Stimulated activated CD4-positive, alpha-beta T cell treated with anti-CD3 and anti-CD28 coated beads, Interleukin-1b, Interleukin-23, amount 100 ng/mL, for 4 hours (primary cell): ENCODE results near the gene KIAA0825.

Experiments
- DNase-seq, 2 donors: peaks; one replicate each; pipeline ENCODE4 v3.0.0-alpha.2; 2020; ENCODE audit warnings: low read depth in 2 of 2

The KIAA0825 gene

DNA sequence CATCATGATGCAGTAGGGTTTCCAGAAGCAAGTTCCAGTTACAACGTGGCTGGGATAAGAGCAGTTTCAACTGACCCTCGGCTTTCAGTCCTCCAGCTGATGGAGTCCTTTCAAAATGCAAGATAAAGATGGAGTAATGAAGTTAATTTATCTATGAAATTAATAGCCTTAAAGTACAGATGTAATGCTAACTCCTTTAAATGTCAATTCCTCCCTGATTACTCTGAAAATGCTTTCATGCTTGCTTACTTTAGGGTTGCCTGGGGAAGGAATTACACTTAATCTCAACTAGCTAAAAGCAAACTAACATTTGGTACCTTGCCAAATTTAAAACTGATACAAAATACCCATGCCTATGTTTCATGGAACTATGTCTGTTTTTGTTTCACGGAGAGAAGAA is 178.4 kb downstream of the KIAA0825 start:
- DNase-seq, result no peak

GRCh38 chr5:94433397-94434163 is 184.8 kb downstream of the KIAA0825 start:
- no peak for DNase-seq

- no peak for DNase-seq
Observed at GRCh38 chr5:94432499-94432898, 185.9 kb downstream of the KIAA0825 start.

DNA sequence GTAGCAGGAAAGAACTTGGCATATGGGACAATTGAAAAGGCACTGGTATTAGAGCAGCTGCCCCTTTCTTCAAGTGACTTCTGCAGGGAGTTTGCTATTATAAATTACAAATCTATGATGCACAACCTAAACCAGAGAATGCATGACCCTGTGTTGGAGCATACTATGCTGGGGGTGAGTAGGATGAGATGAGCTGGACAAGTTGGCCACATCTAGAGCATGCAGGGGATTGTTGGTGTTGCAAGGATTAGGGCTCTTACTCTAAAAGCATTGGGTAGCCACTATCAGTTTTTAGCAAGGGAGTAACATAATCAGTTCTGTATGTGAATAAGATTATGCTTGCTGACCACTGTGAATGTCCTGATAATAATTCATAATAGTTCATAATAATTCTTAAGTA is 186.7 kb downstream of the KIAA0825 start:
- no peak for DNase-seq

- no peak for DNase-seq
Observed at GRCh38 chr5:94429566-94429965, 188.8 kb downstream of the KIAA0825 start.

GRCh38 chr5:94425396-94425795 is 193.0 kb downstream of the KIAA0825 start:
- no peak for DNase-seq

GRCh38 chr5:94423411-94423810 is 195.0 kb downstream of the KIAA0825 start:
- DNase-seq, result no peak

DNA sequence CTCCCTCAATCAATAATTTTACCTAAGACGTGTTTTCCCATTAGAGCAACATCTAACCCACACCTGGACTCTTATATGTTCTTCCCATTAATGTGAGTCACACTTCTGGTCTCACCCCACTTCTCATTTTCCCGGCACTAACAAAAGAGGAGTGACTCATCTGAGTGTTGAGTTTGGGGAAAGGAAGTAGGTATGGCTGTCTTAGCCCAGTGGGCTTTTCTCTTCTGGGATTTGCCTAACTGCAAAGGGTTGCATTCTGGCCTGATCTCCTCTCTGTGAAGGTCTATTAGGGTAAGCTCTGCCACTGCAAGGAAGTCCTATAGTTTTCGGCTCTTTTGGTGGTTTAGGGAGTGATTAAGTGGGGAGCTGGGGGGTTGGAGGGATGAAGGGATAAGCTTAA is 195.6 kb downstream of the KIAA0825 start:
- no peak for DNase-seq

DNA sequence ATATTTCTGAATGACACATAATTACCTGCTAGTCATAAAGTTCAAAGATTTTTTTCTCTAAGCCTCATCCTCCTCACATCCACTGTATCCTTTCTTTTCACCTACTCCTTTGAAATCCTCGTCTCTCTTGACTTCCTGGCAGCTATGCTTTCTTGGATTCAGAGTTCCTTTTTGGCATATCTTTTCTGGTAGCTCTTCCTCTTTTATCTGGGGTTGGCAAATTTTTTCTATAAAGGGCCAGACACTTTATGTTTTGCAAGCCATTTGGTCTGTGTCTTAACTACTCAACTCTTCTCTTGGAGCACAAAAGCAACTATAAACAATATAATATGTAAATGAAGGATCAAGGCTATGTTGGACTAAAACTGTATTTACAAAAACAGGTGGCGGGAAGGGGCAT is 197.5 kb downstream of the KIAA0825 start:
- DNase-seq, result no peak

DNA sequence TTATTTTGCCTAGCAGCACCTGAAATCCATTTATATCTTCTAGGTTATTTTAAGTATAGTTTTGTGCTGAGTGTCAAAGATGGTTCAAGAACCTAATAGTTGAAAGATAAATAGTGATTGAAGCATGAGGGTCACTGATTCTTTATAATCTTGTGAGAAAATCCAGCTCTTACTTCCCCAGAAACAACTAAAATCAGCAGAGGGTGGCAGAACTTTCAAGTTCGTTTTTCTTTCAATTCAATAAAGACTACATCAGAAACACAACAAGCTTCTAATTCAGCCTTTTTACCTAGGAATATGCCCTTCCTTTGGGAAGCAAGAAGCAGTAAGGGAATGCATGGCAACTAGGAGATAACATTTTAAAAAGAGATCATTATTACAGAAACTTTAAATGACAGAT is 202.6 kb downstream of the KIAA0825 start:
- DNase-seq, result no peak

- DNase-seq, result no peak
Observed at GRCh38 chr5:94409440-94409839, 209.0 kb downstream of the KIAA0825 start.

- no peak for DNase-seq
Observed at GRCh38 chr5:94407023-94407422, 211.4 kb downstream of the KIAA0825 start.

GRCh38 chr5:94403483-94403882 is 214.9 kb downstream of the KIAA0825 start:
- DNase-seq, result no peak

DNA sequence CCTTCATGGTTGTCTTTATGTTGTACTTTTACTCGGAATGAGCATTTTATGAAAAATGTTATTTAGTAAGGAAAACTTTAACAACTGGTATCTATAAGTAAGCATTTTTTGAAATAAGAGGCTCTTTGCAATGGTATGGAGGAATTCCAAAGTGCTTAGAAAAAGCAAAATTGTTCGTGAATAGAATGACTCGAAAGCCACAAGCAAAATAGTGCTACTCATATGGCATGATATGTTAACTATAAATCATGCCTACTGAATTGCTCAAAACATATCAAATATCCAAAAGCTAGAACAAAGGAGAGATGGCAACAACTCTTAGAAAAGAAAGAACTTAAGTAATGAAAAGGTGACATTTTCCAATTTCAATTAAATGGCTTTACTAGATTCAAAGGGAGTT is 216.3 kb downstream of the KIAA0825 start:
- no peak for DNase-seq

GRCh38 chr5:94397508-94397907 is 220.9 kb downstream of the KIAA0825 start:
- DNase-seq, result no peak

DNA sequence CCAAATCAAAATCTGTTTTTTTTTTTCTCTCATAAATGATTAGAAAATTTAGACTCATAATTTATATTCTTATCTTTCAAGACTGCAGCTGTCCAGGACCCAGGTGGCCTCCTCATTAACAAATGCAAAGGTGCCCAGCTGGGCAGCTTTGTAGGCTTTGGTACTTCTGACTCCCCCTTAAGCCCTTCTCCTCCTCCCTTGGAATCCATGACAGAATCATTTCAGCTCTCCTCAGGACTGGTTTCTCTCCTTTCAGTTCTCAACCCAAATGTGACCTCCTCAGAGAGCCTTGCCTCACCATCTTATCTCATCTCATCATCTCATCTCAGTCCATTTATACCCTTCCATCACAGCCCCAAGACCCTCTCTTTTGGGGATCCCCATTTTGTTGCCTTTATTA is 221.7 kb downstream of the KIAA0825 start:
- DNase-seq, result no peak

- no peak for DNase-seq
Observed at GRCh38 chr5:94395468-94395867, 222.9 kb downstream of the KIAA0825 start.

- DNase-seq, result no peak
Observed at GRCh38 chr5:94391996-94392395, 226.4 kb downstream of the KIAA0825 start.

DNA sequence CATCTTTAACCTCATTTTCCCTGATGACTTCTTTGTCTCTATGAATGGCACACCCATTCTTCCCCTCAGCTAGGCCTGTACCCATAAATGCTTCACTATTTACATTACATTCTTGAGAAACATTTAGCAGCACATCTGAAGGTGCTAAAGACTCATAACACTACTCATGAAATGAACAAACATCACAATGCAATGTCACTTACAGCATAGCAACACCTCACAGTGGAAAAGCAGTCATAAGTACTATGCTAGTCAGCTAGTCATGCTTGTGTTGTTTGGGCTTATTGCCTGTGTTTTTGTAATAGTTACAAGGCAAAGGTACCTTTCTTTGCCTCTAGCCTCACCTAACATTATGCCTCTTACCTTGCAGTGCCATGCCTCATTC is 228.9 kb downstream of the KIAA0825 start:
- no peak for DNase-seq

GRCh38 chr5:94388773-94389514 is 229.5 kb downstream of the KIAA0825 start:
- DNase-seq, result no peak

- DNase-seq, result no peak
Observed at GRCh38 chr5:94385767-94386166, 232.6 kb downstream of the KIAA0825 start.

- DNase-seq, result no peak
Observed at GRCh38 chr5:94378062-94378461, 240.3 kb downstream of the KIAA0825 start.

- DNase-seq, result no peak
Observed at GRCh38 chr5:94376672-94377345, 241.6 kb downstream of the KIAA0825 start.
